ENCODE results near the gene ITPRIPL2. TPM values are rescaled to one million over a fixed set of nuclear protein-coding genes. Genes with fewer than 3 reads are reported as not detected.
A peak's percentile ranks its signal among the peaks of the same experiment; 100 is the strongest.

The ITPRIPL2 gene
- total and polyA plus RNA-seq, 2 of the 13 experiments (the other 11 are each of a cell fraction or from before 2014, with no cell fraction given), result 5.9 to 12.6 TPM

DNA sequence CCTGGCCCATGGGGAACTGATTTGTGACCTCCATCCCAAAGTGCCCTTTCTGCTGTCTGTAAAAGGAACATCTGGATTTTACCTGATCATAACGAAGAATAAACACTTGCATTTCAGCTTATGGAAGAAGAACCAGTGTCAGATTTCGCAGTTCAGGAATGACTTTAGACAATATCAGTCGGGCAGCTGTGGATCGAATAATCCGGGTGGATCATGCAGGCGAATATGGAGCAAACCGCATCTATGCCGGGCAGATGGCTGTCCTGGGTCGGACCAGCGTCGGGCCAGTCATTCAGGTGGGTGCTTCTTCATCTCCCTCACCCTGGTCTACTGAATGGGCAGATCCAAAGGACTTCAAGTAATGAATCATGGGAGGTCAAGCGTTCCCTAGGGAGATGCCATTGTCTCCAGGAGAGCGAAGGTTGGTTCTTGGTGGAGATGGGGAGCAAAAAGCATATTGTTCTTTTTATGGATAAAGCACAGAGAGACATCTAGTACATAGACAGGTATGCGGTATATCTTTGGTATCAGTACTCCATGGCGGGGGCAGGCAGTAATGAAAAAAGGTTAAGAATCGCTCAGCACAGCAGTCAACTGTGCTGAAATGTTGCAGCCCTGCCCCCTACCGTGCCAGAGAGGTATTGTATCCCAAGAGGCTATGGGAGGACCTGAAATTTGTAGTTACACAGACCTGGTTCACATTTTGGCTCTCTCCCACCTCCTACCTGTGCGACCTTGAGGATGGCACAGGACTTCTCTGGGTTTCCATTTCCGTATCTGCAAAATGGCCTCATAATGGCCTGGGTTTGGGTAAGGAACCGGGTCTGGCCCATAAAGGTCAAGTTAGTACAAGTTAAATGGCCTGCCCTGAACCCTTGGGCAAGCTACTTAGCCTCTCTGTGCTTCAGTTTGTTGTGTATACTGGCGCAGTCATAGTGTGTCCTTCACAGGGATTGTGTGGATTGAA, 41.7 kb upstream of the ITPRIPL2 start (continued):
- TF ChIP-seq, protein P1, sequence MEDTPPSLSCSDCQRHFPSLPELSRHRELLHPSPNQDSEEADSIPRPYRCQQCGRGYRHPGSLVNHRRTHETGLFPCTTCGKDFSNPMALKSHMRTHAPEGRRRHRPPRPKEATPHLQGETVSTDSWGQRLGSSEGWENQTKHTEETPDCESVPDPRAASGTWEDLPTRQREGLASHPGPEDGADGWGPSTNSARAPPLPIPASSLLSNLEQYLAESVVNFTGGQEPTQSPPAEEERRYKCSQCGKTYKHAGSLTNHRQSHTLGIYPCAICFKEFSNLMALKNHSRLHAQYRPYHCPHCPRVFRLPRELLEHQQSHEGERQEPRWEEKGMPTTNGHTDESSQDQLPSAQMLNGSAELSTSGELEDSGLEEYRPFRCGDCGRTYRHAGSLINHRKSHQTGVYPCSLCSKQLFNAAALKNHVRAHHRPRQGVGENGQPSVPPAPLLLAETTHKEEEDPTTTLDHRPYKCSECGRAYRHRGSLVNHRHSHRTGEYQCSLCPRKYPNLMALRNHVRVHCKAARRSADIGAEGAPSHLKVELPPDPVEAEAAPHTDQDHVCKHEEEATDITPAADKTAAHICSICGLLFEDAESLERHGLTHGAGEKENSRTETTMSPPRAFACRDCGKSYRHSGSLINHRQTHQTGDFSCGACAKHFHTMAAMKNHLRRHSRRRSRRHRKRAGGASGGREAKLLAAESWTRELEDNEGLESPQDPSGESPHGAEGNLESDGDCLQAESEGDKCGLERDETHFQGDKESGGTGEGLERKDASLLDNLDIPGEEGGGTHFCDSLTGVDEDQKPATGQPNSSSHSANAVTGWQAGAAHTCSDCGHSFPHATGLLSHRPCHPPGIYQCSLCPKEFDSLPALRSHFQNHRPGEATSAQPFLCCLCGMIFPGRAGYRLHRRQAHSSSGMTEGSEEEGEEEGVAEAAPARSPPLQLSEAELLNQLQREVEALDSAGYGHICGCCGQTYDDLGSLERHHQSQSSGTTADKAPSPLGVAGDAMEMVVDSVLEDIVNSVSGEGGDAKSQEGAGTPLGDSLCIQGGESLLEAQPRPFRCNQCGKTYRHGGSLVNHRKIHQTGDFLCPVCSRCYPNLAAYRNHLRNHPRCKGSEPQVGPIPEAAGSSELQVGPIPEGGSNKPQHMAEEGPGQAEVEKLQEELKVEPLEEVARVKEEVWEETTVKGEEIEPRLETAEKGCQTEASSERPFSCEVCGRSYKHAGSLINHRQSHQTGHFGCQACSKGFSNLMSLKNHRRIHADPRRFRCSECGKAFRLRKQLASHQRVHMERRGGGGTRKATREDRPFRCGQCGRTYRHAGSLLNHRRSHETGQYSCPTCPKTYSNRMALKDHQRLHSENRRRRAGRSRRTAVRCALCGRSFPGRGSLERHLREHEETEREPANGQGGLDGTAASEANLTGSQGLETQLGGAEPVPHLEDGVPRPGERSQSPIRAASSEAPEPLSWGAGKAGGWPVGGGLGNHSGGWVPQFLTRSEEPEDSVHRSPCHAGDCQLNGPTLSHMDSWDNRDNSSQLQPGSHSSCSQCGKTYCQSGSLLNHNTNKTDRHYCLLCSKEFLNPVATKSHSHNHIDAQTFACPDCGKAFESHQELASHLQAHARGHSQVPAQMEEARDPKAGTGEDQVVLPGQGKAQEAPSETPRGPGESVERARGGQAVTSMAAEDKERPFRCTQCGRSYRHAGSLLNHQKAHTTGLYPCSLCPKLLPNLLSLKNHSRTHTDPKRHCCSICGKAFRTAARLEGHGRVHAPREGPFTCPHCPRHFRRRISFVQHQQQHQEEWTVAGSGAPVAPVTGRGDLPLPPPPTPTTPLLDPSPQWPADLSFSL (CRISPR knock-in tag; IDR thresholded peaks at IDR 0.05), result no peak
- TF ChIP-seq, protein P2, sequence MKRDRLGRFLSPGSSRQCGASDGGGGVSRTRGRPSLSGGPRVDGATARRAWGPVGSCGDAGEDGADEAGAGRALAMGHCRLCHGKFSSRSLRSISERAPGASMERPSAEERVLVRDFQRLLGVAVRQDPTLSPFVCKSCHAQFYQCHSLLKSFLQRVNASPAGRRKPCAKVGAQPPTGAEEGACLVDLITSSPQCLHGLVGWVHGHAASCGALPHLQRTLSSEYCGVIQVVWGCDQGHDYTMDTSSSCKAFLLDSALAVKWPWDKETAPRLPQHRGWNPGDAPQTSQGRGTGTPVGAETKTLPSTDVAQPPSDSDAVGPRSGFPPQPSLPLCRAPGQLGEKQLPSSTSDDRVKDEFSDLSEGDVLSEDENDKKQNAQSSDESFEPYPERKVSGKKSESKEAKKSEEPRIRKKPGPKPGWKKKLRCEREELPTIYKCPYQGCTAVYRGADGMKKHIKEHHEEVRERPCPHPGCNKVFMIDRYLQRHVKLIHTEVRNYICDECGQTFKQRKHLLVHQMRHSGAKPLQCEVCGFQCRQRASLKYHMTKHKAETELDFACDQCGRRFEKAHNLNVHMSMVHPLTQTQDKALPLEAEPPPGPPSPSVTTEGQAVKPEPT (CRISPR knock-in tag; IDR thresholded peaks at IDR 0.05; ENCODE audit: low read depth), result no peak
- peak; percentile 18; the same call in 1 of the 2 replicates for TF ChIP-seq HOXA3 (CRISPR knock-in tag; IDR thresholded peaks at IDR 0.05)
- TF ChIP-seq HOXA5 (CRISPR knock-in tag; IDR thresholded peaks at IDR 0.05), result peak; percentile 35; the same call in 1 of the 2 replicates
- TF ChIP-seq, protein P3, sequence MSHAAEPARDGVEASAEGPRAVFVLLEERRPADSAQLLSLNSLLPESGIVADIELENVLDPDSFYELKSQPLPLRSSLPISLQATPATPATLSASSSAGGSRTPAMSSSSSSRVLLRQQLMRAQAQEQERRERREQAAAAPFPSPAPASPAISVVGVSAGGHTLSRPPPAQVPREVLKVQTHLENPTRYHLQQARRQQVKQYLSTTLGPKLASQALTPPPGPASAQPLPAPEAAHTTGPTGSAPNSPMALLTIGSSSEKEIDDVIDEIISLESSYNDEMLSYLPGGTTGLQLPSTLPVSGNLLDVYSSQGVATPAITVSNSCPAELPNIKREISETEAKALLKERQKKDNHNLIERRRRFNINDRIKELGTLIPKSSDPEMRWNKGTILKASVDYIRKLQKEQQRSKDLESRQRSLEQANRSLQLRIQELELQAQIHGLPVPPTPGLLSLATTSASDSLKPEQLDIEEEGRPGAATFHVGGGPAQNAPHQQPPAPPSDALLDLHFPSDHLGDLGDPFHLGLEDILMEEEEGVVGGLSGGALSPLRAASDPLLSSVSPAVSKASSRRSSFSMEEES (CRISPR knock-in tag; IDR thresholded peaks at IDR 0.05), result no peak
- no peak for TF ChIP-seq SOX6 (IDR thresholded peaks at IDR 0.05)
- TF ChIP-seq SOX6 (CRISPR knock-in tag; IDR thresholded peaks at IDR 0.05), result peak; percentile 37; the same call in 1 of the 2 replicates
- no peak for TF ChIP-seq WIZ (CRISPR knock-in tag; IDR thresholded peaks at IDR 0.05)
- TF ChIP-seq ZNF878 (CRISPR knock-in tag; IDR thresholded peaks at IDR 0.05), result no peak
- TF ChIP-seq TEAD2 (CRISPR knock-in tag; IDR thresholded peaks at IDR 0.05), result no peak
- no peak for TF ChIP-seq ZNF264 (CRISPR knock-in tag; IDR thresholded peaks at IDR 0.05)
- TF ChIP-seq, protein P4, sequence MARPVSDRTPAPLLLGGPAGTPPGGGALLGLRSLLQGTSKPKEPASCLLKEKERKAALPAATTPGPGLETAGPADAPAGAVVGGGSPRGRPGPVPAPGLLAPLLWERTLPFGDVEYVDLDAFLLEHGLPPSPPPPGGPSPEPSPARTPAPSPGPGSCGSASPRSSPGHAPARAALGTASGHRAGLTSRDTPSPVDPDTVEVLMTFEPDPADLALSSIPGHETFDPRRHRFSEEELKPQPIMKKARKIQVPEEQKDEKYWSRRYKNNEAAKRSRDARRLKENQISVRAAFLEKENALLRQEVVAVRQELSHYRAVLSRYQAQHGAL (CRISPR knock-in tag; IDR thresholded peaks at IDR 0.05; ENCODE audit: not compliant biosample characterization), result no peak
- TF ChIP-seq ZNF329 (CRISPR knock-in tag; IDR thresholded peaks at IDR 0.05; ENCODE audit: low read depth), result peak; percentile 62; the same call in 1 of the 2 replicates
- no peak for TF ChIP-seq IKZF1 (IDR thresholded peaks at IDR 0.05)
- no peak for TF ChIP-seq ZNF616 (CRISPR knock-in tag; IDR thresholded peaks at IDR 0.05; ENCODE audit: low read depth)
- no peak for TF ChIP-seq ATM (IDR thresholded peaks at IDR 0.05; ENCODE audit: borderline replicate concordance)

All from HepG2 (cell line).